GF-D8 (cell line): ENCODE results near the gene IGLL5.
"Not testable (repeated sequence)": the region's sequence is repeated elsewhere in the genome, so short reads cannot be mapped to it uniquely, and the experiment has no call there.

ENCODE experiments used
- DNase-seq: peaks from one replicate; lab custom pipeline; 2025; lab: John Stamatoyannopoulos, UW

Gene IGLL5

DNA sequence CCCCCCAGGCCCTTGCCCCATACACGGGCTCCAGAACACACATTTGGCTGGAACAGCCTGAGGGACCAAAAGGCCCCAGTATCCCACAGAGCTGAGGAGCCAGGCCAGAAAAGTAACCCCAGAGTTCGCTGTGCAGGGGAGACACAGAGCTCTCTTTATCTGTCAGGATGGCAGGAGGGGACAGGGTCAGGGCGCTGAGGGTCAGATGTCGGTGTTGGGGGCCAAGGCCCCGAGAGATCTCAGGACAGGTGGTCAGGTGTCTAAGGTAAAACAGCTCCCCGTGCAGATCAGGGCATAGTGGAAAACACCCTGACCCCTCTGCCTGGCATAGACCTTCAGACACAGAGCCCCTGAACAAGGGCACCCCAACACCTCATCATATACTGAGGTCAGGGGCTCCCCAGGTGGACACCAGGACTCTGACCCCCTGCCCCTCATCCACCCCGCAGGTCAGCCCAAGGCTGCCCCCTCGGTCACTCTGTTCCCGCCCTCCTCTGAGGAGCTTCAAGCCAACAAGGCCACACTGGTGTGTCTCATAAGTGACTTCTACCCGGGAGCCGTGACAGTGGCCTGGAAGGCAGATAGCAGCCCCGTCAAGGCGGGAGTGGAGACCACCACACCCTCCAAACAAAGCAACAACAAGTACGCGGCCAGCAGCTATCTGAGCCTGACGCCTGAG, 13.1 kb downstream of the IGLL5 start:
- DNase-seq = not testable (repeated sequence)

- no peak for DNase-seq
Observed at GRCh38 chr22:22901578-22902218, 14.1 kb downstream of the IGLL5 start.

GRCh38 chr22:22902247-22903001, 14.8 kb downstream of the IGLL5 start:
- no peak for DNase-seq

- no peak for DNase-seq
Observed at GRCh38 chr22:22903355-22903777, 15.8 kb downstream of the IGLL5 start.

DNA sequence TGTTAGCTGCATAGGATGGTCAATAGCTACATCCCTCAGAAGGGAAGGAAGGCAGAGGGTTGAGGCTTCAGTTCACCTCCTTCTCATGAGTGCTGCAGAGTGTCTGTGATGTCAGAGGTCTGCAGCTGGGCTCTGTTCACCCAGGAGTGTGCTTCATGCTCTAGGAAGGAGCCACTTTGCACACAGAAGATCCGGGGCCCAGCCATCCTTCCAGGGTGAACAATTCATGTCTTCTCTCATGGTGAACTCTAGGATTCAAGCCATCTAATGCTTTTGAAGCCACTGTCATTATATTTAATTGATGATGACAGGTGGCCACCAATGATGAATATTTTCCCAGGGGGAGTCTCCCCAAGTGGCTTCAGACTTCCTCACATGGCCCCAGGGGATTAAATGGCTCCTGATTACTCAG, 16.2 kb downstream of the IGLL5 start:
- DNase-seq = not testable (repeated sequence)

DNA sequence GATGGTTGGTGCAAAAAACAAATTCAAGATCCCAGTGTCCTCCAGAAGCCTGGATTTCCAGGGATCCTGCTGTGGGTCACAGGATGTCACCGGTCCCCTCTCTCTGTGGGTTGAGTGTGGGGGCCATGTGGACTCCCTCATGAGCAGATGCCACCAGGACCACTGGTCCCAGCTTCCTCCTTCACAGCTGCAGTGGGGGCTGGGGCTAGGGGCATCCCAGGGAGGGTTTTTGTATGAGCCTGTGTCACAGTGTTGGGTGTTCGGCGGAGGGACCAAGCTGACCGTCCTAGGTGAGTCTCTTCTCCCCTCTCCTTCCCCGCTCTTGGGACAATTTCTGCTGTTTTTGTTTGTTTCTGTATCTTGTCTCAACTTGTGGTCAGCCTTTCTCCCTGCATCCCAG, 17.1 kb downstream of the IGLL5 start:
- DNase-seq = not testable (repeated sequence)

- not testable (repeated sequence) for DNase-seq
Observed at GRCh38 chr22:22906391-22906790, 18.8 kb downstream of the IGLL5 start.

DNA sequence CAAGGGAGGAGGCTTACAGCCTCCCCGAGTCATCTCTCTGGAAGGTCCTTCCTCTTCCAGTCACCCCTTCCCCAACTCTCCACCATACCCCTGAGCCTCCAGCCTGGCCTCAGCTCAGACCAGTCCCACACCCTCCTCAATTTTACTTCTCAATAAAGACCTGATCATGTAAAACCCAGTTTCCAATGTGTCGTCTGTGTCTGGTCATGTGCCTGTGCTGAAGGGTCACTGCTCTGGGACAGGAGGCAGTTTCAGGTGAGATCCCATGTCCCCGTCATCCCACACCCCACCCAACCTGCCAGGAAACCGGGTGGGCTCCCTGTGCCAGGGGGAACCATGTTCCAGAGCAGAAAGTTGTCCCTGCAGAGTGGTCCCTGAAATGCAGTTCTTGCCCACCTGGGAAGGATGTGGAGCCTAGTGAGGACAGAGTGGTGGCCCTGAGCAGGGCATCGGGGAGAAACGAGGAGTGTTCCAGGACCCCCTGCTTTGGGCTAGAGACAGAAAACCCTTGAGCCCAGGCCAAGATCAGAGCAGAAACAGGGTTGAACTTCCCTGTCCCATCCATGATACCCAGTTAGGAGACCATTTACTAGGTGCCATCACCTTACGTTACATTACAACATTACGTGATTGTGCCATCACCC, 19.4 kb downstream of the IGLL5 start:
- DNase-seq = no peak

DNA sequence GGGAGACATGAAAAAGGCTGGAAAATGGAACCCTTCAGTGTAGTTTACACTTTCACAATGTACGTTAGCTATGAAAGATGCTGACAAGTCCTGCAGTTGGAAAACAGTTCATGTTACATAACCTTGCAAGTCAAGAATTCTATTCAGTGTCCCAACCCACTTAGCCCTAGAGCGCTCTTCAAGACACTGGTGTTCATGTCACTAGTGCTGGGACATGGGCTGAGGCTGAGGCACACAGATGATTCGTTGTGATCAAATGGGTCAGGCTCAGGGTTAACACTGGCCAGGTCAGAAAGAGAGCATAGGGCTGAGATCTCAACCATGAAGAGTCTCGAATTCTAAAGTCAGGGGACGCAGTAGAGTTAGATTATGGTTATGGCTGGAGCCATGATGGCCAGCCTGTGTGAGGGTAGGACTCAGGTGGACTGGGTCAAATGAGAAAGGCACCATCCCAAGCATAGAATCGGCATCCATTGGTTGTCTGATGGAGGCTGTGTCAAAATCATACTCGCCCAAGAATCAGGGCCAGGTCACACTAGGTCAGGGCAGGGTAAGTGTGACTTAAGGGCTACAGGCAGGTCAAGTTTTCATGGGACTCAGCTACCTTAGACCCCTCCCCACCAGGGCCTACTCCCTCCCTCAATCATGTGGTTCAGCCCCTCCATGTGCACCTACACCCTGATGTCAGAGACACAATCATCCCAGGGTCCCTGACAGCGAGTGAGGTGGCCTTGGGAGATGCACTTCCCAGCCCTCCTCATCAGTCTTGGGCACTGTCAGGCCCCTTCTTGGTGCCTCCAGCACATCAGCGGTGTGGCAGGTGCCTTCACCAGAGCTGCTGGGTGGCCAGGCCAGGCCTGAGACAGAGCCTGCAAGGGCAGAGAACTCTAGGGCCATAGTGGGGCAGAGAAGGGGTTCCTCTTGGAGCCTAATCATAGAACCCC, 20.2 kb downstream of the IGLL5 start:
- no peak for DNase-seq

DNA sequence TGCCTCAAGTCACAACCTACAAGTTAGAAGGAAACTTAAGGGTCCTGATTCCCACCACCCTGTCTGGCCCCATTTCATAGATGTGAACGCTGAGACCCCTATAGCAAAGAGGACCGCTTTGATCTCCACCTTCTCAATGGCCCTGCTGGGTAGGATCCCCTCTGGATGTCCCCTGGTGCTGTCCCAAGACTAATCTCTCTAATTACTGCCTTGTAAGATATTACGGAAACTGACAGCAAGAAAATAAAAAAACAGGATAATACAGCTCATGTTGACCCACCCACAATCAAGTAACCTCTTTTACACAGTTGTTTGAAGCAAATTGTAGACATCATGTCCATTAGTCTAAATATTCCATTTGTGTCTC, 20.9 kb downstream of the IGLL5 start:
- no peak for DNase-seq

GRCh38 chr22:22908941-22909604, 21.5 kb downstream of the IGLL5 start:
- no peak for DNase-seq

DNA sequence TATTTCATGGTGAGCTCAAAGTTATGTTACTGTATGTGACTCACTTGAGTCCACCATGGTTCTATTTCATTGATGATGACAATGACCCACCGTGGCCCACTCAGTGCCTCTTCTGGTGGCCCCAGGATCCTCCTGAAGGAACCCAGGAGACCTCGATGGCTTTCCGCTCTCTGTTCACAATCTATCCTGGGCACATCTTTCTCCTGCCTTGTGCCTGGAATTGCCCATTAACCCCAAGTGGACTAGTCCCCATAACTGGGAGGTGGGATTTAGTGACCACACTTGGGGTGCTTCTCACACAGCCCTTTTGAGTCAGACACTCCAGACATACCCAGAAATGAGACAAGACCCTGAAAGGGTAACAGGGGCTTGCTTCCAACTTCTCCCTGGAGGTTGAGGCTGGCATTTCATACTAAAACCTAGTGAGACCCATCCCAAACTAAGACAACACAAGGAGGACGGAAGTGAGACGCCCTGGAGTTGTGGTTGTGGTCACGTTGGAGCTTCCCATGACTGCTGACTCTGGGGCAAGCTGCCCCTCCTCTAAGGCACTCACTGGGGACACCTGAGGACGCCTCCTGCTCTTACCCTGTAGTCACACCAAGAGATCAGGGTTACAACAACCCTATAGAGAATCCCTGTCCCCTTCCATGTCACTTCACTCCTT, 22.1 kb downstream of the IGLL5 start:
- no peak for DNase-seq

- no peak for DNase-seq
Observed at GRCh38 chr22:22910272-22911240, 22.9 kb downstream of the IGLL5 start.

DNA sequence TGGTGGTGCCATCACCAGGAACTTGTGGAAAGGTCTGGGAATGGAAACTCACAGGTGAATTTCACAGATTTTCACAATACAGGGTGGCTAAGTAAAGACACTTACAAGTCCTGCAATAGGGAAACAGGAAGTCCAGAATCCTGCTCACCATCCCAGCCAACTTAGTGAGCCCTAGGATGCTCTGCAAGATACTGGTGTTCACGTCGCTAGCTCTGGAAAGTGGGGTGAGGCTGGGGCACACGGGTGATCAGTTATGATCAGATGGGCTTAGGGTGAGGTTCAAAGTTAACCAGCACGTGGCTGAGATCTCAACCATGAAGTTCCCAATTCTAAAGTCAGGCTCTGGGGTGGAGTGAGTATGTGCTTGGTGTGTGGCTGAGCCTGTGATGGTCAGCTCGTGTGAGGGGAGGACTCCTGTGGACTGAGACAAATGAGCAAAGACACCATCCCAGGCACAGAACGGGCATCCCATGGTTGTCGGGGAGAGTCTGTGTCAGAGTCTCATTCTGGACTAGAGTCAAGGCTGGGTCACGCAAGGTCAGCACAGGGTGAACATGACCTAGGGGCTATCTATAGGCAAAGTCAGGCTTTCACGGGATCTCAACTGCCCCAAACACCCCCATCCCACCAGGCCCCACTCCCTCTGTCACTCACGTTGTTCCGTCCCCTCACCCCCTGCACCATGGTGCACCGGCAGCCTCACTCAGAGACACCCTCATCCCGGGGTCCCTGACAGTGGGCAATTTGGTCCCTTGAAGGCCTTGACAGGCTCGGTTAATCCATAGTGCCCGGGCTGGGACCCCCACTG, 23.9 kb downstream of the IGLL5 start:
- no peak for DNase-seq

GRCh38 chr22:22912135-22912987, 24.7 kb downstream of the IGLL5 start:
- DNase-seq = no peak

- no peak for DNase-seq
Observed at GRCh38 chr22:22912988-22913253, 25.3 kb downstream of the IGLL5 start.

GRCh38 chr22:22913989-22914388, 26.4 kb downstream of the IGLL5 start:
- DNase-seq = no peak
